Mesenchymal stem cell (in vitro differentiated cells and primary cell): ENCODE data around the gene RENBP.

ENCODE experiments used
- DNase-seq: peaks from one replicate; pipeline ENCODE4 v3.0.0-alpha.2; 2013
- H2AFZ ChIP-seq: one replicate; pipeline ENCODE4 v1.6.1; 2013; ENCODE audit warnings: low read depth, mild to moderate bottlenecking, control low read depth, inconsistent platforms, low read length, moderate library complexity
- H2AK5ac ChIP-seq: 2 replicates; pipeline ENCODE4 v1.6.1; 2013; ENCODE audit warnings: low read length, moderate library complexity, mild to moderate bottlenecking, inconsistent platforms; ENCODE audit not compliant: severe bottlenecking
- H2BK120ac ChIP-seq: one replicate; pipeline ENCODE4 v1.6.1; 2013; ENCODE audit warnings: low read depth, mild to moderate bottlenecking, inconsistent platforms, low read length, moderate library complexity
- H2BK12ac ChIP-seq, 2 experiments: one replicate each; pipeline ENCODE4 v1.6.1; 2013; ENCODE audit warnings: inconsistent platforms in 2 of 2, low read length in 2 of 2, mild to moderate bottlenecking in 2 of 2, moderate library complexity in 2 of 2, control low read depth in 1 of 2
- H2BK15ac ChIP-seq: one replicate; pipeline ENCODE4 v1.6.1; 2013; ENCODE audit warnings: mild to moderate bottlenecking, low read depth, inconsistent platforms; ENCODE audit not compliant: poor library complexity, severe bottlenecking
- H2BK5ac ChIP-seq: 2 replicates; pipeline ENCODE4 v1.6.1; 2013; ENCODE audit warnings: low read depth, mild to moderate bottlenecking, low read length, control low read depth, inconsistent platforms; ENCODE audit not compliant: poor library complexity, severe bottlenecking
- H3K14ac ChIP-seq, 2 experiments: one replicate each; pipeline ENCODE4 v1.6.1; 2013; ENCODE audit warnings: inconsistent platforms in 2 of 2, low read length in 2 of 2, control low read depth in 1 of 2, mild to moderate bottlenecking in 1 of 2, moderate library complexity in 1 of 2
- H3K18ac ChIP-seq, 2 experiments: one replicate each; pipeline ENCODE4 v1.6.1; 2013; ENCODE audit warnings: inconsistent platforms in 2 of 2, low read length in 2 of 2, control low read depth in 1 of 2, low read depth in 1 of 2, mild to moderate bottlenecking in 1 of 2
- H3K23ac ChIP-seq, 2 experiments: one replicate each; pipeline ENCODE4 v1.6.1; 2013; ENCODE audit warnings: inconsistent platforms in 2 of 2, low read length in 2 of 2, mild to moderate bottlenecking in 2 of 2, moderate library complexity in 2 of 2, control low read depth in 1 of 2
- H3K27ac ChIP-seq: 2 replicates; pipeline ENCODE4 v1.5.1; 2013; ENCODE audit warnings: mild to moderate bottlenecking, moderate library complexity, low read length, control low read depth, inconsistent platforms; ENCODE audit not compliant: poor library complexity, severe bottlenecking
- H3K27me3 ChIP-seq, 2 experiments: 2 replicates each; pipeline versions ENCODE4 v1.6.1 to v1.7.0; 2013; ENCODE audit warnings: low read length in 2 of 2, mild to moderate bottlenecking in 2 of 2, moderate library complexity in 2 of 2, control low read depth in 1 of 2, inconsistent platforms in 1 of 2; ENCODE audit not compliant: control insufficient read depth in 1 of 2, insufficient read depth in 1 of 2
- H3K36me3 ChIP-seq, 2 experiments: 2 replicates each; pipeline versions ENCODE4 v1.6.1 to v1.7.0; 2013; ENCODE audit warnings: low read length in 2 of 2, control low read depth in 1 of 2, inconsistent platforms in 1 of 2, low read depth in 1 of 2, mild to moderate bottlenecking in 1 of 2; ENCODE audit not compliant: insufficient read depth in 2 of 2, control insufficient read depth in 1 of 2
- H3K4ac ChIP-seq, 2 experiments: one replicate each; pipeline ENCODE4 v1.6.1; 2013; ENCODE audit warnings: inconsistent platforms in 2 of 2, low read length in 2 of 2, mild to moderate bottlenecking in 2 of 2, moderate library complexity in 2 of 2, control low read depth in 1 of 2, low read depth in 1 of 2
- H3K4me1 ChIP-seq: 2 replicates; pipeline ENCODE4 v1.6.1; 2013; ENCODE audit warnings: low read depth, low read length, control low read depth; ENCODE audit not compliant: control insufficient read depth, insufficient read depth
- H3K4me2 ChIP-seq: 2 replicates; pipeline ENCODE4 v1.6.1; 2013; ENCODE audit warnings: low read length, mild to moderate bottlenecking, inconsistent platforms; ENCODE audit not compliant: poor library complexity, severe bottlenecking
- H3K4me3 ChIP-seq, 2 experiments: 2 replicates each; pipeline versions ENCODE4 v1.5.1 to v1.7.0; 2013; ENCODE audit warnings: low read length in 2 of 2, mild to moderate bottlenecking in 2 of 2, control low read depth in 1 of 2, low read depth in 1 of 2; ENCODE audit not compliant: insufficient read depth in 1 of 2
- H3K79me1 ChIP-seq: replicated peaks from 2 replicates; pipeline ENCODE4 v1.6.1; 2013; ENCODE audit warnings: mild to moderate bottlenecking, control low read depth, low read length, inconsistent platforms; ENCODE audit not compliant: poor library complexity, severe bottlenecking
- H3K9ac ChIP-seq: 2 replicates; pipeline ENCODE4 v1.7.0; 2013; ENCODE audit warnings: mild to moderate bottlenecking, low read length, moderate library complexity
- H3K9me3 ChIP-seq: 2 replicates; pipeline ENCODE4 v1.7.0; 2013; ENCODE audit warnings: mild to moderate bottlenecking, low read length; ENCODE audit not compliant: control insufficient read depth
- H4K8ac ChIP-seq: one replicate; pipeline ENCODE4 v1.6.1; 2013; ENCODE audit warnings: inconsistent platforms, mild to moderate bottlenecking, low read length, moderate library complexity
- H4K91ac ChIP-seq: one replicate; pipeline ENCODE4 v1.6.1; 2013; ENCODE audit warnings: mild to moderate bottlenecking, low read length, inconsistent platforms
- WGBS: methylation state at CpG from one replicate; pipeline ENCODE4 v1.1.7; 2013; ENCODE audit warnings: mixed read lengths; 5-methylcytosine and 5-hydroxymethylcytosine counted together

The RENBP gene

GRCh38 chrX:153911798-153912197 is 32.6 kb downstream of the RENBP start:
- H4K91ac ChIP-seq = no peak overlapping the region
- H3K4ac ChIP-seq = no peak overlapping the region
- H2AFZ ChIP-seq = no peak overlapping the region
- no peak overlapping the region for H3K23ac ChIP-seq
- H3K4me1 ChIP-seq = peaks cover 2% of the 10 kb centered on the region
- H3K4me3 ChIP-seq = no peak overlapping the region
- H2BK12ac ChIP-seq = no peak overlapping the region
- H4K8ac ChIP-seq = no peak overlapping the region
- H3K4me2 ChIP-seq = no peak overlapping the region
- no peaks in the 10 kb centered on the region for H3K36me3 ChIP-seq
- no peak overlapping the region for H2BK120ac ChIP-seq
- no peak overlapping the region for H2AK5ac ChIP-seq
- H3K9ac ChIP-seq = no peak overlapping the region
- no peak overlapping the region for H3K27ac ChIP-seq
- 92% methylated on average over 6 of the region's 6 CpGs for WGBS
- peaks cover 0 to 55% of the 10 kb centered on the region in 2 experiments for H3K27me3 ChIP-seq
- DNase-seq = no peak
- H3K14ac ChIP-seq = no peak overlapping the region
- no peaks in the 10 kb centered on the region for H3K9me3 ChIP-seq
- no peak overlapping the region for H2BK15ac ChIP-seq
- H2BK5ac ChIP-seq = no peak overlapping the region
- no peak overlapping the region for H3K18ac ChIP-seq
- H3K79me1 ChIP-seq = no peaks in the 10 kb centered on the region

GRCh38 chrX:153910446-153910845 is 34.0 kb downstream of the RENBP start:
- Histone ChIP-seq H3K14ac (no peak overlapping the region), H3K27me3 (peaks cover 0 to 50% of the 10 kb centered on the region in 2 experiments), H3K4me1 (peaks cover 2% of the 10 kb centered on the region), H3K23ac (no peak overlapping the region), H2BK120ac (no peak overlapping the region), H3K4ac (no peak overlapping the region), H3K9me3 (no peaks in the 10 kb centered on the region), H3K79me1 (no peaks in the 10 kb centered on the region), H2BK5ac (no peak overlapping the region), H4K91ac (no peak overlapping the region), H3K27ac (no peak overlapping the region), H3K4me3 (no peak overlapping the region), H3K18ac (no peak overlapping the region), H2AFZ (no peak overlapping the region), H3K9ac (no peak overlapping the region), H2AK5ac (no peak overlapping the region), H2BK12ac (no peak overlapping the region), H3K36me3 (no peaks in the 10 kb centered on the region), H4K8ac (no peak overlapping the region), H2BK15ac (no peak overlapping the region), H3K4me2 (no peak overlapping the region)
- 98% methylated on average over 9 of the region's 22 CpGs for WGBS
- DNase-seq = no peak

- no peak overlapping the region for H2BK5ac ChIP-seq
- H2BK15ac ChIP-seq = no peak overlapping the region
- H3K14ac ChIP-seq = no peak overlapping the region
- H3K4ac ChIP-seq = no peak overlapping the region
- H2BK12ac ChIP-seq = no peak overlapping the region
- no peak overlapping the region for H3K4me2 ChIP-seq
- no peak overlapping the region for H4K8ac ChIP-seq
- peaks cover 2% of the 10 kb centered on the region for H3K4me1 ChIP-seq
- no peak overlapping the region for H3K9ac ChIP-seq
- WGBS = 96% methylated on average over 16 of the region's 25 CpGs
- H2BK120ac ChIP-seq = no peak overlapping the region
- H3K27ac ChIP-seq = no peak overlapping the region
- H2AK5ac ChIP-seq = no peak overlapping the region
- no peak overlapping the region for H4K91ac ChIP-seq
- DNase-seq = no peak
- peak overlapping the region in 1 of 2 experiments; percentile 26 for H3K4me3 ChIP-seq
- H3K23ac ChIP-seq = no peak overlapping the region
- no peak overlapping the region for H3K18ac ChIP-seq
- H3K27me3 ChIP-seq = peaks cover 0 to 51% of the 10 kb centered on the region in 2 experiments
- no peak overlapping the region for H2AFZ ChIP-seq
- H3K79me1 ChIP-seq = no peaks in the 10 kb centered on the region
- H3K9me3 ChIP-seq = no peaks in the 10 kb centered on the region
- no peaks in the 10 kb centered on the region for H3K36me3 ChIP-seq
Observed at GRCh38 chrX:153909980-153910360, 34.5 kb downstream of the RENBP start.

GRCh38 chrX:153909024-153909979 is 35.1 kb downstream of the RENBP start:
- H3K79me1 ChIP-seq = no peaks in the 10 kb centered on the region
- H3K4me2 ChIP-seq = no peak overlapping the region
- no peaks in the 10 kb centered on the region for H3K9me3 ChIP-seq
- peaks cover 0 to 49% of the 10 kb centered on the region in 2 experiments for H3K27me3 ChIP-seq
- H4K8ac ChIP-seq = no peak overlapping the region
- H3K4me1 ChIP-seq = peaks cover 2% of the 10 kb centered on the region
- no peak overlapping the region for H3K14ac ChIP-seq
- no peak overlapping the region for H2BK12ac ChIP-seq
- no peak overlapping the region for H3K4me3 ChIP-seq
- WGBS = 75% methylated on average over 17 of the region's 37 CpGs
- H3K23ac ChIP-seq = no peak overlapping the region
- no peak overlapping the region for H3K4ac ChIP-seq
- no peak overlapping the region for H3K27ac ChIP-seq
- H2AFZ ChIP-seq = no peak overlapping the region
- H2BK5ac ChIP-seq = no peak overlapping the region
- H4K91ac ChIP-seq = no peak overlapping the region
- no peak overlapping the region for H2BK15ac ChIP-seq
- H2AK5ac ChIP-seq = no peak overlapping the region
- H3K36me3 ChIP-seq = no peaks in the 10 kb centered on the region
- H2BK120ac ChIP-seq = no peak overlapping the region
- peak overlapping the region in 1 of 2 experiments; percentile 34 for H3K18ac ChIP-seq
- DNase-seq = no peak
- H3K9ac ChIP-seq = no peak overlapping the region
